ENCODE measurements around the gene OCEL1.
A peak's percentile ranks its signal among the peaks of the same experiment; 100 is the strongest.

The OCEL1 gene

GRCh38 chr19:17226002-17226933 is at the start of gene OCEL1:
Gene OCEL1, plus strand, starts transcription at chr19:17226226. Its CDS starts 22 bp downstream, at chr19:17226248.
- in situ Hi-C loops (cut with HindIII; ENCODE audit: low sequenced_read_pairs), result no loop called here
- H3K4me3 ChIP-seq (ENCODE audit: low read depth, low read length), result peak within 1 kb of the TSS; percentile 70
- TF ChIP-seq, protein P1, sequence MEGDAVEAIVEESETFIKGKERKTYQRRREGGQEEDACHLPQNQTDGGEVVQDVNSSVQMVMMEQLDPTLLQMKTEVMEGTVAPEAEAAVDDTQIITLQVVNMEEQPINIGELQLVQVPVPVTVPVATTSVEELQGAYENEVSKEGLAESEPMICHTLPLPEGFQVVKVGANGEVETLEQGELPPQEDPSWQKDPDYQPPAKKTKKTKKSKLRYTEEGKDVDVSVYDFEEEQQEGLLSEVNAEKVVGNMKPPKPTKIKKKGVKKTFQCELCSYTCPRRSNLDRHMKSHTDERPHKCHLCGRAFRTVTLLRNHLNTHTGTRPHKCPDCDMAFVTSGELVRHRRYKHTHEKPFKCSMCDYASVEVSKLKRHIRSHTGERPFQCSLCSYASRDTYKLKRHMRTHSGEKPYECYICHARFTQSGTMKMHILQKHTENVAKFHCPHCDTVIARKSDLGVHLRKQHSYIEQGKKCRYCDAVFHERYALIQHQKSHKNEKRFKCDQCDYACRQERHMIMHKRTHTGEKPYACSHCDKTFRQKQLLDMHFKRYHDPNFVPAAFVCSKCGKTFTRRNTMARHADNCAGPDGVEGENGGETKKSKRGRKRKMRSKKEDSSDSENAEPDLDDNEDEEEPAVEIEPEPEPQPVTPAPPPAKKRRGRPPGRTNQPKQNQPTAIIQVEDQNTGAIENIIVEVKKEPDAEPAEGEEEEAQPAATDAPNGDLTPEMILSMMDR (IDR thresholded peaks at IDR 0.05; ENCODE audit: low read depth, low read length), result no peak
- DNase-seq (ENCODE audit: low read depth, low spot score), result peak; percentile 98

GRCh38 chr19:17178291-17178690 is 47.7 kb upstream of the OCEL1 start:
- in situ Hi-C loops (cut with HindIII; ENCODE audit: low sequenced_read_pairs), result no loop called here
- TF ChIP-seq, protein P1 (IDR thresholded peaks at IDR 0.05; ENCODE audit: low read depth, low read length), result no peak
- DNase-seq (ENCODE audit: low read depth, low spot score), result no peak
- no peak overlapping the region for H3K4me3 ChIP-seq (ENCODE audit: low read depth, low read length)

GRCh38 chr19:17180997-17181702 is 44.9 kb upstream of the OCEL1 start:
- in situ Hi-C loops (cut with HindIII; ENCODE audit: low sequenced_read_pairs), result no loop called here
- DNase-seq (ENCODE audit: low read depth, low spot score), result no peak
- H3K4me3 ChIP-seq (ENCODE audit: low read depth, low read length), result no peak overlapping the region
- TF ChIP-seq, protein P1 (IDR thresholded peaks at IDR 0.05; ENCODE audit: low read depth, low read length), result no peak

- TF ChIP-seq, protein P1 (IDR thresholded peaks at IDR 0.05; ENCODE audit: low read depth, low read length), result no peak
- H3K4me3 ChIP-seq (ENCODE audit: low read depth, low read length), result no peak overlapping the region
- DNase-seq (ENCODE audit: low read depth, low spot score), result no peak
- in situ Hi-C loops (cut with HindIII; ENCODE audit: low sequenced_read_pairs), result no loop called here
Measured at GRCh38 chr19:17183271-17183761, 42.7 kb upstream of the OCEL1 start.

GRCh38 chr19:17183858-17184321 is 42.1 kb upstream of the OCEL1 start:
- DNase-seq (ENCODE audit: low read depth, low spot score), result no peak
- in situ Hi-C loops (cut with HindIII; ENCODE audit: low sequenced_read_pairs), result no loop called here
- TF ChIP-seq, protein P1 (IDR thresholded peaks at IDR 0.05; ENCODE audit: low read depth, low read length), result no peak
- no peak overlapping the region for H3K4me3 ChIP-seq (ENCODE audit: low read depth, low read length)

DNA sequence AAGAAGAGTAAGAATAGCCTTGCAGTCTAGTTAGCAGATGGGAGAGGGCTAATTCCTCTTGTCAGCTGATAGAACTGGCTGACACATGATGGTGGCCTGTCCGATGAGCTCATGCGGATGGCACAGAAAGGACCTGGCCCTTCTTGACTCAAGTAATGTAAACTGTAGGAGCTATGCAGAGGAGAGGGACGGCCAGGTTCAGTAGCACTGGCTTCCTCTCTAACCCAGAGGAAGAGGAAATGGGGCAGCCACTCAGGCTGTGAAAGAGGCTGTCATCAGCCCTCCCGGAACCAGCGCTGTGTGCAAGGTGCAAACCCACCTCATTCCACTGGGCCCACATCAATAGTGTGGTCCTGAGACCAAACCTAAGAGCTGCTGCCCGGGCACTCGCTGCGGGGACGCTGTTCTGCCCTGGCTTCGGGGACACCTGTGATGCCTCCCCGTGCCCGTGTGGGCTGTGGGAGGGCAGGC is 41.6 kb upstream of the OCEL1 start:
- no peak for DNase-seq (ENCODE audit: low read depth, low spot score)
- H3K4me3 ChIP-seq (ENCODE audit: low read depth, low read length), result no peak overlapping the region
- in situ Hi-C loops (cut with HindIII; ENCODE audit: low sequenced_read_pairs), result no loop called here
- TF ChIP-seq, protein P1 (IDR thresholded peaks at IDR 0.05; ENCODE audit: low read depth, low read length), result no peak

All from astrocyte of the spinal cord (primary cell).